Mesenchymal stem cell (in vitro differentiated cells and primary cell): Measurements from ENCODE around the gene MED27.
A peak's percentile ranks its signal among the peaks of the same experiment; 100 is the strongest.

Experiments used
- DNase-seq: peaks from one replicate; pipeline ENCODE4 v3.0.0-alpha.2; 2013
- H2AFZ ChIP-seq: one replicate; pipeline ENCODE4 v1.6.1; 2013; ENCODE audit warnings: low read depth, mild to moderate bottlenecking, control low read depth, inconsistent platforms, low read length, moderate library complexity
- H2AK5ac ChIP-seq: 2 replicates; pipeline ENCODE4 v1.6.1; 2013; ENCODE audit warnings: low read length, moderate library complexity, mild to moderate bottlenecking, inconsistent platforms; ENCODE audit not compliant: severe bottlenecking
- H2BK120ac ChIP-seq: one replicate; pipeline ENCODE4 v1.6.1; 2013; ENCODE audit warnings: low read depth, mild to moderate bottlenecking, inconsistent platforms, low read length, moderate library complexity
- H2BK12ac ChIP-seq, 2 experiments: one replicate each; pipeline ENCODE4 v1.6.1; 2013; ENCODE audit warnings: inconsistent platforms in 2 of 2, low read length in 2 of 2, mild to moderate bottlenecking in 2 of 2, moderate library complexity in 2 of 2, control low read depth in 1 of 2
- H2BK15ac ChIP-seq: one replicate; pipeline ENCODE4 v1.6.1; 2013; ENCODE audit warnings: mild to moderate bottlenecking, low read depth, inconsistent platforms; ENCODE audit not compliant: poor library complexity, severe bottlenecking
- H2BK5ac ChIP-seq: 2 replicates; pipeline ENCODE4 v1.6.1; 2013; ENCODE audit warnings: low read depth, mild to moderate bottlenecking, low read length, control low read depth, inconsistent platforms; ENCODE audit not compliant: poor library complexity, severe bottlenecking
- H3K14ac ChIP-seq, 2 experiments: one replicate each; pipeline ENCODE4 v1.6.1; 2013; ENCODE audit warnings: inconsistent platforms in 2 of 2, low read length in 2 of 2, control low read depth in 1 of 2, mild to moderate bottlenecking in 1 of 2, moderate library complexity in 1 of 2
- H3K18ac ChIP-seq, 2 experiments: one replicate each; pipeline ENCODE4 v1.6.1; 2013; ENCODE audit warnings: inconsistent platforms in 2 of 2, low read length in 2 of 2, control low read depth in 1 of 2, low read depth in 1 of 2, mild to moderate bottlenecking in 1 of 2
- H3K23ac ChIP-seq, 2 experiments: one replicate each; pipeline ENCODE4 v1.6.1; 2013; ENCODE audit warnings: inconsistent platforms in 2 of 2, low read length in 2 of 2, mild to moderate bottlenecking in 2 of 2, moderate library complexity in 2 of 2, control low read depth in 1 of 2
- H3K27ac ChIP-seq: 2 replicates; pipeline ENCODE4 v1.5.1; 2013; ENCODE audit warnings: mild to moderate bottlenecking, moderate library complexity, low read length, control low read depth, inconsistent platforms; ENCODE audit not compliant: poor library complexity, severe bottlenecking
- H3K27me3 ChIP-seq, 2 experiments: 2 replicates each; pipeline versions ENCODE4 v1.6.1 to v1.7.0; 2013; ENCODE audit warnings: low read length in 2 of 2, mild to moderate bottlenecking in 2 of 2, moderate library complexity in 2 of 2, control low read depth in 1 of 2, inconsistent platforms in 1 of 2; ENCODE audit not compliant: control insufficient read depth in 1 of 2, insufficient read depth in 1 of 2
- H3K36me3 ChIP-seq, 2 experiments: 2 replicates each; pipeline versions ENCODE4 v1.6.1 to v1.7.0; 2013; ENCODE audit warnings: low read length in 2 of 2, control low read depth in 1 of 2, inconsistent platforms in 1 of 2, low read depth in 1 of 2, mild to moderate bottlenecking in 1 of 2; ENCODE audit not compliant: insufficient read depth in 2 of 2, control insufficient read depth in 1 of 2
- H3K4ac ChIP-seq, 2 experiments: one replicate each; pipeline ENCODE4 v1.6.1; 2013; ENCODE audit warnings: inconsistent platforms in 2 of 2, low read length in 2 of 2, mild to moderate bottlenecking in 2 of 2, moderate library complexity in 2 of 2, control low read depth in 1 of 2, low read depth in 1 of 2
- H3K4me1 ChIP-seq: 2 replicates; pipeline ENCODE4 v1.6.1; 2013; ENCODE audit warnings: low read depth, low read length, control low read depth; ENCODE audit not compliant: control insufficient read depth, insufficient read depth
- H3K4me2 ChIP-seq: 2 replicates; pipeline ENCODE4 v1.6.1; 2013; ENCODE audit warnings: low read length, mild to moderate bottlenecking, inconsistent platforms; ENCODE audit not compliant: poor library complexity, severe bottlenecking
- H3K4me3 ChIP-seq, 2 experiments: 2 replicates each; pipeline versions ENCODE4 v1.5.1 to v1.7.0; 2013; ENCODE audit warnings: low read length in 2 of 2, mild to moderate bottlenecking in 2 of 2, control low read depth in 1 of 2, low read depth in 1 of 2; ENCODE audit not compliant: insufficient read depth in 1 of 2
- H3K79me1 ChIP-seq: replicated peaks from 2 replicates; pipeline ENCODE4 v1.6.1; 2013; ENCODE audit warnings: mild to moderate bottlenecking, control low read depth, low read length, inconsistent platforms; ENCODE audit not compliant: poor library complexity, severe bottlenecking
- H3K9ac ChIP-seq: 2 replicates; pipeline ENCODE4 v1.7.0; 2013; ENCODE audit warnings: mild to moderate bottlenecking, low read length, moderate library complexity
- H3K9me3 ChIP-seq: 2 replicates; pipeline ENCODE4 v1.7.0; 2013; ENCODE audit warnings: mild to moderate bottlenecking, low read length; ENCODE audit not compliant: control insufficient read depth
- H4K8ac ChIP-seq: one replicate; pipeline ENCODE4 v1.6.1; 2013; ENCODE audit warnings: inconsistent platforms, mild to moderate bottlenecking, low read length, moderate library complexity
- H4K91ac ChIP-seq: one replicate; pipeline ENCODE4 v1.6.1; 2013; ENCODE audit warnings: mild to moderate bottlenecking, low read length, inconsistent platforms
- WGBS: methylation state at CpG from one replicate; pipeline ENCODE4 v1.1.7; 2013; ENCODE audit warnings: mixed read lengths; 5-methylcytosine and 5-hydroxymethylcytosine counted together

The MED27 gene

GRCh38 chr9:132040808-132041207 is 38.9 kb downstream of the MED27 start:
- Histone ChIP-seq H2BK15ac (no peak overlapping the region), H2BK120ac (no peak overlapping the region), H3K79me1 (peaks cover 24% of the 10 kb centered on the region), H3K27ac (no peak overlapping the region), H2BK12ac (no peak overlapping the region), H3K36me3 (no peaks in the 10 kb centered on the region), H2BK5ac (no peak overlapping the region), H3K9ac (no peak overlapping the region), H3K18ac (no peak overlapping the region), H4K8ac (no peak overlapping the region), H3K4me3 (no peak overlapping the region), H3K4me2 (no peak overlapping the region), H4K91ac (no peak overlapping the region), H3K4me1 (peaks cover 12% of the 10 kb centered on the region), H3K23ac (no peak overlapping the region), H3K9me3 (no peaks in the 10 kb centered on the region), H2AFZ (no peak overlapping the region), H2AK5ac (no peak overlapping the region), H3K14ac (no peak overlapping the region), H3K4ac (no peak overlapping the region), H3K27me3 (no peaks in the 10 kb centered on the region)
- no peak for DNase-seq
- 84% methylated on average over 3 of the region's 5 CpGs for WGBS

- Histone ChIP-seq H3K14ac (no peak overlapping the region), H3K4me3 (no peak overlapping the region), H2AK5ac (no peak overlapping the region), H3K9ac (no peak overlapping the region), H2BK15ac (no peak overlapping the region), H4K91ac (no peak overlapping the region), H3K36me3 (no peaks in the 10 kb centered on the region), H3K9me3 (no peaks in the 10 kb centered on the region), H2BK120ac (no peak overlapping the region), H3K4me2 (no peak overlapping the region), H2BK5ac (no peak overlapping the region), H3K27me3 (no peaks in the 10 kb centered on the region), H3K27ac (no peak overlapping the region), H3K4ac (no peak overlapping the region), H3K4me1 (peaks cover 12% of the 10 kb centered on the region), H3K79me1 (peaks cover 25% of the 10 kb centered on the region), H2BK12ac (no peak overlapping the region), H4K8ac (no peak overlapping the region), H3K18ac (no peak overlapping the region), H2AFZ (no peak overlapping the region), H3K23ac (no peak overlapping the region)
- DNase-seq = no peak
- WGBS = 95% methylated on average over 8 of the region's 10 CpGs
These were observed 39.4 kb downstream of the MED27 start for GRCh38 chr9:132040246-132040645.

DNA sequence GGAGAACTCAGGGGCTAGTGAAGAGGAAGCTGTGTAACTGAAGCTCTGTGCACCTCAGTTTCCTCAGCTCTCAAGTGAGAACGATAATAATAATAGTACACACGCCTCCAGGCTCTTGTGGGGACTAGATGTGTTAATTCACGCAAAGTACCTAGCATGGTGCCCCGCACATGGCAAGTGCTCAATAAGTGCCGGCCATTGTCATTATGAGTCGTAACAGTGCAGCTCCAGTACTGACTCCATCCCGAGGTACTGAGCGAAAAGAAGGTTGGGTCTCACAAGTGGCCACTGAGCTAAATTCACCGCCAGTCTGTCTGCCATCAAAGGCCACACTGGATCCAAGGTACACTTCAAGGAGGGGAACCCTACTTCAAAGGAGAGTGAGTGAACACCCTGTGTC is 40.4 kb downstream of the MED27 start:
- no peak for DNase-seq
- Histone ChIP-seq H3K4me3 (no peak overlapping the region), H2BK120ac (no peak overlapping the region), H4K8ac (no peak overlapping the region), H3K4me2 (no peak overlapping the region), H2AK5ac (no peak overlapping the region), H2BK12ac (peak overlapping the region in 1 of 2 experiments; percentile 77), H3K18ac (no peak overlapping the region), H3K9me3 (no peaks in the 10 kb centered on the region), H3K23ac (no peak overlapping the region), H3K9ac (no peak overlapping the region), H2BK15ac (no peak overlapping the region), H3K27me3 (no peaks in the 10 kb centered on the region), H3K4me1 (peaks cover 11% of the 10 kb centered on the region), H3K27ac (no peak overlapping the region), H4K91ac (no peak overlapping the region), H3K36me3 (no peaks in the 10 kb centered on the region), H3K14ac (peak overlapping the region in 1 of 2 experiments; percentile 22), H2AFZ (no peak overlapping the region), H3K4ac (no peak overlapping the region), H3K79me1 (peaks cover 32% of the 10 kb centered on the region), H2BK5ac (no peak overlapping the region)
- 97% methylated on average over 9 of the region's 9 CpGs for WGBS

- no peak overlapping the region for H3K4me3 ChIP-seq
- 96% methylated on average over 6 of the region's 6 CpGs for WGBS
- H4K91ac ChIP-seq = no peak overlapping the region
- H3K36me3 ChIP-seq = no peaks in the 10 kb centered on the region
- no peak overlapping the region for H3K4me2 ChIP-seq
- no peak overlapping the region for H2BK15ac ChIP-seq
- H2AFZ ChIP-seq = no peak overlapping the region
- no peak overlapping the region for H2BK5ac ChIP-seq
- peaks cover 31% of the 10 kb centered on the region for H3K79me1 ChIP-seq
- peaks cover 8% of the 10 kb centered on the region for H3K4me1 ChIP-seq
- H3K27ac ChIP-seq = no peak overlapping the region
- H4K8ac ChIP-seq = no peak overlapping the region
- no peak overlapping the region for H3K14ac ChIP-seq
- H3K9ac ChIP-seq = no peak overlapping the region
- H2BK120ac ChIP-seq = no peak overlapping the region
- H3K18ac ChIP-seq = no peak overlapping the region
- H2BK12ac ChIP-seq = no peak overlapping the region
- no peak for DNase-seq
- no peak overlapping the region for H3K23ac ChIP-seq
- H2AK5ac ChIP-seq = no peak overlapping the region
- no peaks in the 10 kb centered on the region for H3K27me3 ChIP-seq
- no peak overlapping the region for H3K4ac ChIP-seq
- no peaks in the 10 kb centered on the region for H3K9me3 ChIP-seq
These were observed 42.2 kb downstream of the MED27 start for GRCh38 chr9:132037458-132037857.
